ENCODE data around the gene NPC1. TPM values are rescaled to one million over a fixed set of nuclear protein-coding genes. Genes with fewer than 3 reads are reported as not detected.

Gene NPC1
- total RNA-seq, 4 donors from 2014 or later: 48.0 to 81.8 (median 58.8) TPM

DNA sequence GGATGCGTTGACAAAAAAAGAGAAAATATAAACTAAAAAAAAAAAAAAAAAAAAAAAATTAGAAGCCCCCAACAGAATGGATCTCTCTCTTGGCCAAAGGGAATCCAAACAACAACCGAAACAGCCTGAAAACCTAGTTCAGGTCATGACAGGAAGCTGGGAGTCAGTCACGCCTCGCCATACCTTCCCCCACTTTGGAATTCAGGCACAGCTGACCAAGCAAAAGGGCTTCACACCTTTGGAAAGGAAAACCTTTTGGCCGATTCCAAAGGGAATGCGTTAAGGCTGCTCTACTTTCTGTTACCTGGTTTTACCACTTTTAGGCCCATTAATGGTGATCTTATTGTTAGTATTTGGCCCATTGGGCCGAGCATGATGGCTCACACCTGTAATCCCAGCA, 100.9 kb downstream of the NPC1 start:
- TF ChIP-seq, protein P1, sequence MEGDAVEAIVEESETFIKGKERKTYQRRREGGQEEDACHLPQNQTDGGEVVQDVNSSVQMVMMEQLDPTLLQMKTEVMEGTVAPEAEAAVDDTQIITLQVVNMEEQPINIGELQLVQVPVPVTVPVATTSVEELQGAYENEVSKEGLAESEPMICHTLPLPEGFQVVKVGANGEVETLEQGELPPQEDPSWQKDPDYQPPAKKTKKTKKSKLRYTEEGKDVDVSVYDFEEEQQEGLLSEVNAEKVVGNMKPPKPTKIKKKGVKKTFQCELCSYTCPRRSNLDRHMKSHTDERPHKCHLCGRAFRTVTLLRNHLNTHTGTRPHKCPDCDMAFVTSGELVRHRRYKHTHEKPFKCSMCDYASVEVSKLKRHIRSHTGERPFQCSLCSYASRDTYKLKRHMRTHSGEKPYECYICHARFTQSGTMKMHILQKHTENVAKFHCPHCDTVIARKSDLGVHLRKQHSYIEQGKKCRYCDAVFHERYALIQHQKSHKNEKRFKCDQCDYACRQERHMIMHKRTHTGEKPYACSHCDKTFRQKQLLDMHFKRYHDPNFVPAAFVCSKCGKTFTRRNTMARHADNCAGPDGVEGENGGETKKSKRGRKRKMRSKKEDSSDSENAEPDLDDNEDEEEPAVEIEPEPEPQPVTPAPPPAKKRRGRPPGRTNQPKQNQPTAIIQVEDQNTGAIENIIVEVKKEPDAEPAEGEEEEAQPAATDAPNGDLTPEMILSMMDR (IDR thresholded peaks at IDR 0.05; ENCODE audit: low read depth): no peak

DNA sequence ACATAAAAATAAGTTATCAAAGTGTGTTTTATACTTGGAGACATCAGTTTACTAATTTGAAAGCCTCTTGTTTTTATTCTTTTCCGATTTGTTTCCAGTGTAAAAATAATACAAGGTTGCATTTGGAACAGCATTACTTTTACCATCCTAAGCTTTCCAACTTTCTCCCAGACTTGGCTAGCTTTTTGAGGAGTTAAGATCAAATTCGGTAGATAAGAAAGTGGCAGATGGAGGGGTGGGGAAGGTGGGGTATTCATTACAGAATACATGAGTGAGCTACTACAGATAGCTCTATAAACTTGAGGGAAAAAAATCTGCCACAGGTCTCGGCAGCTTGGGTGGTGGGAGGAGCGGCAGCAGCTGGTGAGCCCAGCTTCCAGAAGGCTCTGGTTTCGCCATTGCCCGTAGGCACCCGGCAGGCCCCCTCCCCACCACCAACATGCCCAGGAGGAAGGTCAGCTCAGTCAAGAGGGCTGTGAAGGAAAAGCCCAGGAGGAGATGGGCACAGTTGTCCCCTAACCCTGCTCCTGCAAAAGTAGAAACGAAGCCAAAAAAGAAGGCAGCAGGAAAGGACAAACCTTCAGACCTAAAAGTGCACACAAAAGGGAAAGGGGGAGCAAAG, 101.6 kb downstream of the NPC1 start:
- TF ChIP-seq, protein P1 (IDR thresholded peaks at IDR 0.05; ENCODE audit: low read depth): no peak

Small RNA genes within 50 kb of the gene (small RNA-seq; reads per million reads assigned to genes)
- not detected for gene AC026634.1
- 0.49 reads per million for gene RF00019

Other genes with a start within 250 kb of the NPC1 start
- gene RIOK3, start 133.2 kb downstream of the NPC1 start, total RNA-seq: 100 to 1,000 TPM in 1 of 4 donors, 10 to 100 TPM in 3; 78.7 to 111 (median 90.3) TPM
- gene RMC1, start 83.0 kb downstream of the NPC1 start, total RNA-seq: 10 to 100 TPM; 20.3 to 62.1 (median 22.0) TPM
- 10 to 100 TPM in 3 of 4 donors, 1 to 10 TPM in 1; 9.2 to 30.7 (median 13.1) TPM for gene ANKRD29, start 76.4 kb upstream of the NPC1 start, total RNA-seq
- 10 to 100 TPM; 23.3 to 34.9 (median 28.4) TPM for gene LAMA3, start 102.9 kb upstream of the NPC1 start, total RNA-seq

Measured in subcutaneous adipose tissue (tissue), 4 donors.